ES-I3 (cell line): ENCODE results near the gene MRGPRX3.
"Not testable (repeated sequence)": the region's sequence is repeated elsewhere in the genome, so short reads cannot be mapped to it uniquely, and the experiment has no call there.

Source experiments
- H3K36me3 ChIP-seq: 2 replicates; pipeline ENCODE4 v1.6.1; 2013; ENCODE audit warnings: mild to moderate bottlenecking, low read length, control low read depth, moderate library complexity; ENCODE audit not compliant: insufficient read depth
- H3K4me1 ChIP-seq: 2 replicates; pipeline ENCODE4 v1.6.1; 2013; ENCODE audit warnings: mild to moderate bottlenecking, control low read depth, low read length; ENCODE audit not compliant: insufficient read depth
- H3K9ac ChIP-seq: 2 replicates; pipeline ENCODE4 v1.6.1; 2013; ENCODE audit warnings: low read depth, mild to moderate bottlenecking, low read length, moderate library complexity
- H3K9me3 ChIP-seq: 2 replicates; pipeline ENCODE4 v1.6.1; 2013; ENCODE audit warnings: mild to moderate bottlenecking, low read length, moderate library complexity; ENCODE audit not compliant: control insufficient read depth, insufficient read depth

Gene MRGPRX3

DNA sequence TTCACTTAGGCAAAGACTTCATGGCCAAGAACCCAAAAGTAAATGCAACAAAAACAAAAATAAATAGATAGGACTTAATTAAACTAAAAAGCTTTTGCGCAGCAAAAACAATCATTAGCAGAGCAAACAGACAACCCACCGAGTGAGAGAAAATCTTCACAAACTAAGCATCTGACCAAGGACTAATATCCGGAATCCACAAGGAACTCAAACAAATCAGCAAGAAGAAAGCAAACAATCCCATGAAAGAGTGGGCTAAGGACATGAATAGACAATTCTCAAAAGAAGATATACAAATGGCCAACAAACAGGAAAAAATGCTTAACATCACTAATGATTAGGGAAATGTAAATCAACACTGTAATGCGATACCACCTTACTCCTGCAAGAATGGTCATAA lies 1.3 kb upstream of the MRGPRX3 start:
- not testable (repeated sequence) for H3K36me3 ChIP-seq, H3K4me1 ChIP-seq, H3K9ac ChIP-seq, H3K9me3 ChIP-seq

DNA sequence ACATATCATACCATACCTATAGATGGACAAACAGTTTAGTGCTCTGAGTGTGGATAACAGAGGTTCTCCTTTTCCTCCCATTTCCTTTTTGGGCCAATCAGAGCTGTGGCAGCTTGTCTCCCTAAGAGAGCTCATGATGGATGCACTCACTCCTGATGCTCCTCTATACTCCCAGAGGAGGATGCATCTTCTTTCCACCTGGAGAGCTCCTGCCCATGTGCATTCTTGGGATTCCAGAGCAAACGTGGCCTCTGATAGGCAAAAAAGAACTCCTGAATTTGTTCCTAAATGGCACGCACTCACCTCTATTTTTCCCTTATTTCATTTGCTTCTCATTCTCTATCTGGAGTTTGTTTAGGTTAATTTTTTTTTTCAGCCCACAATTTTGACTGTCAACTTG lies 2.9 kb downstream of the MRGPRX3 start:
- Histone ChIP-seq H3K4me1 (no peaks in the 10 kb centered on the region; the same call in 1 of the 2 replicates), H3K9me3 (no peaks in the 10 kb centered on the region), H3K36me3 (no peaks in the 10 kb centered on the region), H3K9ac (no peak overlapping the region)

GRCh38 chr11:18137186-18137800 lies 4.9 kb downstream of the MRGPRX3 start:
- H3K9ac ChIP-seq = no peak overlapping the region
- H3K36me3 ChIP-seq = no peaks in the 10 kb centered on the region
- H3K9me3 ChIP-seq = no peaks in the 10 kb centered on the region
- H3K4me1 ChIP-seq = no peaks in the 10 kb centered on the region; the same call in 1 of the 2 replicates

GRCh38 chr11:18140145-18140544 lies 7.8 kb downstream of the MRGPRX3 start:
- H3K9me3 ChIP-seq = no peaks in the 10 kb centered on the region
- no peaks in the 10 kb centered on the region for H3K36me3 ChIP-seq
- no peak overlapping the region for H3K9ac ChIP-seq
- no peaks in the 10 kb centered on the region; the same call in 1 of the 2 replicates for H3K4me1 ChIP-seq

DNA sequence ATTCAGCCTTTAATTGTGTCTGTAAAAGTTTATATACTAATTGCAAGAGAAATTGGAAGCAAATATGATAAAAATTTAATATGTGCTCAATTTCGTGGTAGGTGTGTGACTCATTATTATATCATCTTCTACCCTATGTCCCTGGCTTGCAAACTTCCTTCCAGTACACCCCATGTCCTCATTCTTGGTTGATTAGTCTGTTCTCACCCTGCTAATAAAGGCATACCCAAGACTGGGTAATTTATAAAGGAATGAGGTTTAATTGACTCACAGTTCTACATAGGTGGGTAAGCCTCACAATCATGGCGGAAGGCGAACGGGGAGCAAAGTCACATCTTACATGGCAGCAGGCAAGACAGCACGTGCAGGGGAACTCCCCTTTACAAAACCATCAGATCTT lies 11.9 kb downstream of the MRGPRX3 start:
- H3K9me3 ChIP-seq = no peaks in the 10 kb centered on the region; the same call in 1 of the 2 replicates
- H3K36me3 ChIP-seq = no peaks in the 10 kb centered on the region
- H3K9ac ChIP-seq = no peak overlapping the region
- no peaks in the 10 kb centered on the region for H3K4me1 ChIP-seq

DNA sequence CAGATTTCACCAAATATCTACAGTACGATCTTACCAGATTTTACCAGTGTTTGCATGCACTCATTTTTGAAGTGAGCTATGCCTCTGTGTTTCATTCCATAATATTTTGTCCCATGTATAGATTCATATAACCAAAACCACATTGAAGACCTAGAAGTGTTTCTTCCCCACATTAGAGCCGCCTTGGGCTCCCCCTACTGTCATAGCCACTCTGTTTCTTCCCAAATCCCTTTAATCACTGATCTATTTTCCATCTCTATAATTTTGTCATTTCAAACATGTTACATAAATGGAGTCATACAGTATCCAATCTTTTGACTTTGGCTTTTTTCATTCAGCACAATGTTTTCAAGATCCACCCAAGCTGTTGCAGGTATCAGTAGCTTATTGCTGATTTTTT lies 12.7 kb downstream of the MRGPRX3 start:
- H3K9me3 ChIP-seq = no peaks in the 10 kb centered on the region; the same call in 1 of the 2 replicates
- H3K9ac ChIP-seq = no peak overlapping the region
- no peaks in the 10 kb centered on the region for H3K4me1 ChIP-seq
- H3K36me3 ChIP-seq = no peaks in the 10 kb centered on the region

DNA sequence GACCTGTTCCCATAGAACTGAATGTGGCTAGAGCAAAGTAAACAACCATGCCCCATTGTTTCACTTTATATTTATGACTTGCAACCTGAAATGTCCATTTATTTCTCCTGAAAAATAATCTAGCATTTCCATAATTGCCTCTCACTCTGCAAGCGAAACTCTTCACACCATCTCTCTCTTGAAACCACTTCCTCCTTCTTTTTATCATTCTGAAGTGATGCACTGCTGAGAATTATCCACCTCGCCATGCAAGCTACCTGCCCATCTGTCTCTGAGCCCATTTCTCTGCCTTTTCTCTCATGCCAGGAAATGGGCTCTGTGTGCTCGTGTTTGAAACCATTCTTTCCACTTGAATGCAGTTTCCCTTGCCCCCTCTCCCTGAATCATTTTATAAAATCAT lies 13.5 kb downstream of the MRGPRX3 start:
- Histone ChIP-seq H3K9me3 (no peaks in the 10 kb centered on the region; the same call in 1 of the 2 replicates), H3K36me3 (no peaks in the 10 kb centered on the region), H3K9ac (no peak overlapping the region), H3K4me1 (no peaks in the 10 kb centered on the region)

DNA sequence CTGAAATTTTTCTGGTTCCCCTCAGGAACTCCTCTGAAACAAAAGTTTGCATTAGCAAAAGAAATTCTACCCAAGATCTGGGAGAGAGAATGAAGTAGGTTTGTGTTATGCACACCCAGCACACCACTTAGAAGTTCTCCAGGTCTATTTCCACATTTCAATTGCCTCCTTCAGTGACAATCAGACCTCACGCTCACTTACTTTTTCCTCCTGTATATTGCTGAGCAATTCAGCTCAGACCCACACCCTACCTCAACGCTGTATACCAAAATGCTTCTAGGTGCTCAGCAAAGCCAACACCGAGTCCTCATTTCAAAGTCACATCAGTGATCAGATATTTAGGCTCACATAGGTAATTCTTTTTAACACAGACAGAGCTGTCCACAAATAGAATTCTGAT lies 19.2 kb downstream of the MRGPRX3 start:
- H3K9me3 ChIP-seq = no peaks in the 10 kb centered on the region
- H3K9ac ChIP-seq = no peak overlapping the region
- H3K36me3 ChIP-seq = no peaks in the 10 kb centered on the region
- no peaks in the 10 kb centered on the region for H3K4me1 ChIP-seq

DNA sequence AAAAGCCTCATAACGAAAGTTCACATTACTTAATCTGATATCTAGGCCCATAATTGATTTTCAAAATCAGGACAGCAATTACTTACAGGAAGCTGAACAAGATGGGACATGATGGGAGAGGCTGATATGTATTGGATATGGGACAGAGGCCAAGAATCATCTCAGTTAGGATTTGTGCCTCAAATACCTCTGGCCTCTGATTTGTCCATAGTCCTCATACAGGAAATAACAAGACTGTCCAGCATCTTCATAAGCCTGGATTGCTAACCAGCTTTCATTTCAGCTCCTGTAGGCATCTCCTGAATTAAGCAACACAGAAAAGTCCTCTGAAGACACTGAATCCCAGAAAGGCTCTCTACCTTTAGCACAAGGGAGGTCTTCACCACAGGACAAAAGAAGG lies 36.0 kb downstream of the MRGPRX3 start:
- H3K9me3 ChIP-seq = no peaks in the 10 kb centered on the region
- H3K4me1 ChIP-seq = no peaks in the 10 kb centered on the region
- H3K9ac ChIP-seq = no peak overlapping the region
- H3K36me3 ChIP-seq = no peaks in the 10 kb centered on the region

DNA sequence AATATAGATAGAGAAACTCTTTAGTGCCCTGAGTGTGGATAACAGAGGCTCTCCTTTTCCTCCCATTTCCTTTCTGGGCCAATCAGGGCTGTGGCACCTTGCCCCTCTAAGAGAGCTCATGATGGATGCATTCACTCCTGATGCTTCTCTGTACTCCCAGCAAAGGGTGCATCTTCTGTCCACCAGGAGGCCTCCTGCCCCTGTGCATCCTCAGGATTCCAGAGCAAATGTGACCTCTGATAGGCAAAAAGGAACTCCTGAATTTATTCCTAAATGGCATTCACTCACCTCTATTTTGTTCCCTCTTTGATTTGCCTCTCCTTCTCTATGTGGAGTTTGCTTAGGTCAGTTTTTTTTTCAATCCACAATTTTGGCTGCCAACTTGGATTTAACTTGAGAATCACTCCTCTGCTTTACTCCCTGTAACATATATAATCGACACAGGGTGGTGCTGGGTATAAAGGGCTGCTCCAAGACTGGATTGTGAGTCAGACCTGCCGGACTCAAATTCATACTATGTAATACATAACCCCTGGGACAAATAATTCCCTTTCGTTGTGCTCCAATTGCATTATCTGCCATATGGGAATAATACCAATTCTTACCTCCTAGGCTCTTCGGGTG lies 39.1 kb downstream of the MRGPRX3 start:
- no peaks in the 10 kb centered on the region for H3K9me3 ChIP-seq
- H3K36me3 ChIP-seq = no peaks in the 10 kb centered on the region
- H3K4me1 ChIP-seq = no peaks in the 10 kb centered on the region

GRCh38 chr11:18172666-18173065 lies 40.3 kb downstream of the MRGPRX3 start, which contains the start of gene MRGPRX4:
Gene MRGPRX4 (plus strand): TSS chr11:18172837. CDS start chr11:18173257, 420 bp downstream.
- Histone ChIP-seq H3K4me1 (no peaks in the 10 kb centered on the region), H3K9ac (no peak within 1 kb of the TSS), H3K9me3 (no peaks in the 10 kb centered on the region), H3K36me3 (no peaks in the 10 kb centered on the region)

More for the DNA sequence above, 39.1 kb downstream of the MRGPRX3 start:
- H3K9ac ChIP-seq = no peak overlapping the region

DNA sequence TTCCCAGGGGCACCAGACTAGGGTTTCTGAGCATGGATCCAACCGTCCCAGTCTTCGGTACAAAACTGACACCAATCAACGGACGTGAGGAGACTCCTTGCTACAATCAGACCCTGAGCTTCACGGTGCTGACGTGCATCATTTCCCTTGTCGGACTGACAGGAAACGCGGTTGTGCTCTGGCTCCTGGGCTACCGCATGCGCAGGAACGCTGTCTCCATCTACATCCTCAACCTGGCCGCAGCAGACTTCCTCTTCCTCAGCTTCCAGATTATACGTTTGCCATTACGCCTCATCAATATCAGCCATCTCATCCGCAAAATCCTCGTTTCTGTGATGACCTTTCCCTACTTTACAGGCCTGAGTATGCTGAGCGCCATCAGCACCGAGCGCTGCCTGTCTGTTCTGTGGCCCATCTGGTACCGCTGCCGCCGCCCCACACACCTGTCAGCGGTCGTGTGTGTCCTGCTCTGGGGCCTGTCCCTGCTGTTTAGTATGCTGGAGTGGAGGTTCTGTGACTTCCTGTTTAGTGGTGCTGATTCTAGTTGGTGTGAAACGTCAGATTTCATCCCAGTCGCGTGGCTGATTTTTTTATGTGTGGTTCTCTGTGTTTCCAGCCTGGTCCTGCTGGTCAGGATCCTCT lies 41.0 kb downstream of the MRGPRX3 start:
- no peaks in the 10 kb centered on the region for H3K9me3 ChIP-seq
- no peaks in the 10 kb centered on the region for H3K4me1 ChIP-seq
- H3K9ac ChIP-seq = no peak overlapping the region
- no peaks in the 10 kb centered on the region for H3K36me3 ChIP-seq
